PFSK-1 (cell line): Measurements from ENCODE around the gene TEX2.

Experiments
- FOXP2 ChIP-seq: optimal IDR thresholded peaks from 2 replicates; pipeline ENCODE3; 2011; ENCODE audit warnings: borderline replicate concordance, control low read depth, inconsistent platforms; ENCODE audit not compliant: insufficient read depth; ENCODE audit errors: extremely low read length, extremely low read depth
- POLR2AphosphoS5 ChIP-seq: IDR thresholded peaks from 2 replicates; pipeline ENCODE4 v1.6.1; 2012; ENCODE audit warnings: low read depth, mild to moderate bottlenecking, control low read depth, low read length, moderate library complexity
- REST ChIP-seq, 2 experiments: IDR thresholded peaks; 2 replicates each; pipeline versions ENCODE4 v1.6.1 to v1.8.0; 2011 to 2012; ENCODE audit warnings: low read depth in 2 of 2, low read length in 2 of 2, control low read depth in 1 of 2, inconsistent platforms in 1 of 2, mild to moderate bottlenecking in 1 of 2, moderate library complexity in 1 of 2; ENCODE audit not compliant: insufficient read depth in 1 of 2
- SIN3A ChIP-seq: IDR thresholded peaks from 2 replicates; pipeline ENCODE4 v1.6.1; 2012; ENCODE audit warnings: mild to moderate bottlenecking, low read length, moderate library complexity, borderline replicate concordance; ENCODE audit not compliant: insufficient read depth
- TAF1 ChIP-seq: IDR thresholded peaks from 2 replicates; pipeline ENCODE4 v1.6.1; 2012; ENCODE audit warnings: low read length, control low read depth, borderline replicate concordance; ENCODE audit not compliant: insufficient read depth

TEX2 gene

GRCh38 chr17:64120159-64120810, 142.8 kb downstream of the TEX2 start:
- no peak for TF ChIP-seq REST (IDR thresholded peaks at IDR 0.05; ENCODE audit: insufficient read depth in 1 of 2, low read depth in 2 of 2, low read length in 2 of 2)
- TF ChIP-seq FOXP2: no peak
- no peak for TF ChIP-seq TAF1
- TF ChIP-seq SIN3A: no peak
- no peak for TF ChIP-seq POLR2AphosphoS5

- no peak for TF ChIP-seq SIN3A
- TF ChIP-seq REST (IDR thresholded peaks at IDR 0.05; ENCODE audit: insufficient read depth in 1 of 2, low read depth in 2 of 2, low read length in 2 of 2): no peak
- no peak for TF ChIP-seq TAF1
- TF ChIP-seq POLR2AphosphoS5: no peak
- TF ChIP-seq FOXP2: no peak
Observed at GRCh38 chr17:64117981-64118979, 144.8 kb downstream of the TEX2 start.

- TF ChIP-seq TAF1: no peak
- no peak for TF ChIP-seq REST (IDR thresholded peaks at IDR 0.05; ENCODE audit: insufficient read depth in 1 of 2, low read depth in 2 of 2, low read length in 2 of 2)
- TF ChIP-seq SIN3A: no peak
- TF ChIP-seq FOXP2: no peak
- TF ChIP-seq POLR2AphosphoS5: no peak
Observed at GRCh38 chr17:64115822-64116534, 147.1 kb downstream of the TEX2 start.

- TF ChIP-seq REST (IDR thresholded peaks at IDR 0.05; ENCODE audit: insufficient read depth in 1 of 2, low read depth in 2 of 2, low read length in 2 of 2) (no peak), POLR2AphosphoS5 (no peak), SIN3A (no peak), FOXP2 (no peak), TAF1 (no peak)
Observed at GRCh38 chr17:64115043-64115698, 147.9 kb downstream of the TEX2 start.
